Stimulated activated CD4-positive, alpha-beta T cell treated with anti-CD3 and anti-CD28 coated beads, Interleukin-15, amount 100 ng/mL, for 24 hours (primary cell): ENCODE measurements around the gene ALKBH2.

Source experiments
- DNase-seq: peaks from one replicate; pipeline ENCODE4 v3.0.0-alpha.2; 2020

ALKBH2 gene

GRCh38 chr12:109093022-109093918, at the start of gene ALKBH2:
ALKBH2 (minus strand) TSS chr12:109093472; CDS start chr12:109092786, 686 bp downstream.
- peak; percentile 96 for DNase-seq

DNA sequence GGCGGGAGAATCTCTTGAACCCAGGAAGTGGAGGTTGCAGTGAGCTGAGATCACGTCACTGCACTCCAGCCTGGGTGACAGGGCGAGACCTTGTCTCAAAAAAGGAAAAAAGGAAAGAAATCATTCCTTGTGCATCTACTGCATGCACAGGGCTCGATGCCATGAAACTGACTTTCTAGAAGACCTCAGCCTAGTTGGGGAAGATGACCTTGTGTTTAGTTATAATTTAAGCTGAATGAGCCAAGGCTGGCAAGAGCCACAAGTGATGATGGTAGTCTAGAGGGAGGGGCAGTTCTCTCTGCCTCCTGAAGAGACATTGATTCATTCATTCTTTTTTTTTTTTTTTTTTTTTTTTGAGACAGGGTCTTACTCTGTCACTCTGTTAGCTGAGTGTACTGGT, 47.3 kb upstream of the ALKBH2 start:
- DNase-seq = no peak

DNA sequence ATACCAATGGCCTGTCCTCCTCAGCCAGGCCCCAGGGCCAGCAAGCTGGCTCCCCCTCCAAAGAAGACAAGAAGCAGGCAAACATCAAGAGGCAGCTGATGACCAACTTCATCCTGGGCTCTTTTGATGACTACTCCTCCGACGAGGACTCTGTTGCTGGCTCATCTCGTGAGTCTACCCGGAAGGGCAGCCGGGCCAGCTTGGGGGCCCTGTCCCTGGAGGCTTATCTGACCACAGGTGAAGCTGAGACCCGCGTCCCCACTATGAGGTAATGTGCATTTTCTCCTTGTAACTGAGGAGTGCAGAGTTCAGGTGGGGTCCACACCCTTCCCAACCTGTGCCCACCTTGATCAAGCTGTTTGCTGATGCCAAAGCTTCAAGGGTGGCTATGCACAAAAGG, 46.5 kb upstream of the ALKBH2 start:
- no peak for DNase-seq

- no peak for DNase-seq
Measured at GRCh38 chr12:109139360-109139759, 46.1 kb upstream of the ALKBH2 start.

- no peak for DNase-seq
Measured at GRCh38 chr12:109137055-109137454, 43.8 kb upstream of the ALKBH2 start.

- no peak for DNase-seq
Measured at GRCh38 chr12:109134186-109134917, 41.1 kb upstream of the ALKBH2 start.

DNA sequence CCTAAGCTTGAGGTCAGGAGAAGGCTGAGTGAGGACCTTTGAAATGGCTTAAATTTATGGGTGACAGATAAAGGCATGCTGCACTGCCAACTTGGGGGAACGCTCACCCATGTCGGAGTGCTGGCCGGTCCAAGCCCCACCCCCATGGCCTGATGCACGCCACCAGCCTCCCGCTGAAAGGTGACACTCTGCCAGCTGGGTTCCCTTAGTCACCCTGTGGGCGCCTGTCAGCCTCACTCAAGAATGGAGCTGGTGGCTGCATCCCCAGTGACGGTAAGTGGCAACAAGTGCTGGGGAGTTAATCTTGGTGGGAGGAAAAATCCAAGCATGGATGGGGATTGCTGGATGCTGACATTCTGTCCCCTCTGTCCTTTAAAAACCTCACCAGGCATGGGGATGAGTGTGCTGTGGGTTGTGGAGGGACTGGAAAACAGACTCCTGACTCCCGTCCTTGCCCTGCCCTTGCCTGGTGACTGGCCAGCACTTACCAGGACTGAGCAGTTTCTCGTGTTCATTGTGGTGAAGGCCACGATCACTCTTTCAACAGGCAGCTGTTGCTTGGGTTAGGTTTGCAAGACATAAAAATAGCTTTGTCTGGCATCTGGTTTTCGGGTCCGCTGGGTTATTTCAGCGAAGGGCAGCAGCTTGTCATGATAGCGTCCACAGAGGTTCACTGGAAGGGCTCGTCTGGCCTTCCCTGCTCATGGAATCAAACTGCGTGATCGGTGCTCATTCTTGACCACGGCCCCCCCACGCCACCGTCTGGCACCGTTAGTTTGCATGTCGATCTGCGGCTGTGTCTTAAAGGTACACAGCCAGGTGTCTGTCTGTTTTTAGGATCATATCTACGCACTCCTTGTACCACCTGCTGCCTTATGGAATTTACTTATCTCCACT, 38.1 kb upstream of the ALKBH2 start:
- DNase-seq = no peak

DNA sequence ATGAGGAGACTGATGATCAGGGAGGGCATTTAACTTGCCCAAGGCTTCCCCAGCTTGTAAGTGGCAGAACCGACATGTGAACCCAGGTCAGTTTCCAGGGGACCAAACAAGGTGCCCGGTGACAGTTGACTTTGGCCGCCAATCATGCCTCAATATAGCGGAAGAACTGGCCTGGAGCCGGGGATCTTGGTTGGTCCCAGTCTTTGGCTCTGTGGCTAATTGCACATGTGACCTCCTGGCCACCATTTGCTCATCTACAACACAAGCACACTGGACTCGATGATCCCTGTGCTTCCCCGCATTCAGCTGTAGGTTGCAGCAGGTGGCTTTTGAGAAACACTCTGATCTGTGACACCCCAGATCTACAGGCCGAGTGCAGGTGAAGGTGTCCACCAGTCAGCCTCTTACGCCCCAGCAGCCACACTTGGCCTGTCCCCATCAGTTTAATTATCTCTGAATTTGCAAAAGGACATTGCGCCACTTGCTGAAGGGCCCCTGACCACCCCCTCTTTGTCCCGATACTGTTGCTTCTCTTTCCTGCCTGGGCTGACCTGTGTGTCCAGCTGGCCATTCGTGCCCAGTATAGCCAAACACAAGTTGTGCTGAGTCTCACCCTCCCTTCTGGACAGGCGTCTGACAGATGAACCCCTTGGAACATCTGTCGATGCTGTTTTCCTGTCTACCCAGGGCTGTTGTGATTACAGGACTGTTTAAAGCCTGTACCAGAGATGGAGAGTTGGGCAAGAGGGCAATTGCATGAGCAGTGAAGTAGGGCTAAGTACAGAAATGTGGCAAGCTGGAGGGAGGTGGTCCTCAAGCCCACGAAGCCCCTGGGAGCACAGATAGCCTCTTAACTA, 37.3 kb upstream of the ALKBH2 start:
- no peak for DNase-seq

- no peak for DNase-seq
Measured at GRCh38 chr12:109127533-109128242, 34.4 kb upstream of the ALKBH2 start.

GRCh38 chr12:109126784-109127183, 33.5 kb upstream of the ALKBH2 start:
- no peak for DNase-seq

- DNase-seq = no peak
Measured at GRCh38 chr12:109125791-109126190, 32.5 kb upstream of the ALKBH2 start.

DNA sequence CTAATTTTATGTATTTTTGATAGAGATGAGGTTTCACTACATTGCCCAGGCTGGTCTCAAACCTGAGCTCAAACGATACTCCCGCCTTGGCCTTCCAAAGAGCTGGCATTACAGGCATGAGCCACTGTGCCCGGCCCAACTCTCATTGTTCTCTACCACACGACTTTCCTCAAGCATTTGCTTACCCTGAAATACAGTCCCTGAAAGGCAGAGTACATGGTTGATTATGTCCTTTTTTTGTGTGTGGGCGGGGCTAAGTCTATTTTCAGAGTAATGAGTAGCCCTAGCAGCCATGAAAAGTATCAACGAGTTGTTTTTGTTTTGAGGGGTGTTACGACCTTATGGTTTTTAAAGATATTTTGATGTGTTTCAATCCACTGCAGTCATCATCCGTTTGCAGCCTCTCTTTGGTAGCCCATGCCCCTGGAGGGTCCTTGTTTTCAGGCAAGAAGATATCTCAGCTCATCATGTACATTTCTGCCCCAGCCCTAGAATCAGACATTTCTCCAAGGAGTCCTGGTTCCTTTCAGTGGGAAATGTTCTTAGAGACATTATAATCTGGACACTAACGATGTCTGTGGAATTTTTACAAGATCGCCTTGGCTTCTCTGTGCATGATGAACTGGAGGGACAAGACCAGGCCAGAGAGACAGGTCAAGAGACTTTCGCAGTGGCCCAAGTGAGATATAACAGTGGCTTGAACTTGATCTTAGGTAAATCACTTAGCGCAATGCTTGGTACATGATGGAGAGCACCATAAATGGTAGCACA, 31.8 kb upstream of the ALKBH2 start:
- no peak for DNase-seq

GRCh38 chr12:109121346-109121880, 28.1 kb upstream of the ALKBH2 start:
- DNase-seq = no peak

DNA sequence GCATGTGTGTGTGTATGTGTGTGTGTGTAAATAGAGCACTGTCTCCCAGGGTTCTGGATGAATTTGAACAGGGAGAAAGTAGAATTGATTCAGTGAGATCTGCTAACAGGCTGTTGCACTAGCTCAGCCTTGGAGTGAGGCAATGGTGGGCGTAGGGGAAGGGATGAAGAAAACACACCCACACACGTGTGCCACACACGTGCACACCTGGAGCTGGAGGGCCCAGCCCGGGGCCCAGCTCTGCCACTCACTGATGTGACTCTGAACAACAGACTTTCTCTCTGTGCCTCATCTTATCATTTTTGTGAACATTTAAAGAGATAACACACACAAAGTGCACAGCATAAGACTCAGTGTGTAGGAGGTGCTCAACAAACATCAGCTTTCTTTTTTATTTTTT, 27.3 kb upstream of the ALKBH2 start:
- no peak for DNase-seq

DNA sequence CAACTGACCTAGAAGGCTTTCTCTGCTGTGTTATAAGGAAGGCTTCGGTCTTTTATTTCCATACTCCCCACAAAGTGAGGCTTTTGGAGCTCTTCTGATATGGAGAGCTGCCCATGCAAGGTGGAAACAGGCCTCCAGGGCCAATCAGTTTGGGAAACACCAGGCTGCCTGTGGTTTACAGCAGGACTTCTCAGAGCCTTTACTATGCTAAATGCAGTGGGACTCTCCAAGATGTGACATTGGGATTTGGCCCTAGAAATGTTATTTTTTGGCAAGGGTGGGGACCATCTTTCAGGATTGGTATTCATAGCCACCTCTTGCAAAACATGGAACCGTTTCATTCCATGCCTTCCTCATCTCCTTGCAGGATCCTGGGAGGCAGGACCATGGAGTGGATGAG, 26.8 kb upstream of the ALKBH2 start:
- DNase-seq = no peak

- DNase-seq = no peak
Measured at GRCh38 chr12:109116611-109116949, 23.3 kb upstream of the ALKBH2 start.

- DNase-seq = no peak
Measured at GRCh38 chr12:109115758-109116610, 22.7 kb upstream of the ALKBH2 start, which contains the start of gene ACACB. ACACB (plus strand) TSS chr12:109116587; CDS start chr12:109139406, 22,819 bp downstream.

- no peak for DNase-seq
Measured at GRCh38 chr12:109115404-109115757, 22.1 kb upstream of the ALKBH2 start.

DNA sequence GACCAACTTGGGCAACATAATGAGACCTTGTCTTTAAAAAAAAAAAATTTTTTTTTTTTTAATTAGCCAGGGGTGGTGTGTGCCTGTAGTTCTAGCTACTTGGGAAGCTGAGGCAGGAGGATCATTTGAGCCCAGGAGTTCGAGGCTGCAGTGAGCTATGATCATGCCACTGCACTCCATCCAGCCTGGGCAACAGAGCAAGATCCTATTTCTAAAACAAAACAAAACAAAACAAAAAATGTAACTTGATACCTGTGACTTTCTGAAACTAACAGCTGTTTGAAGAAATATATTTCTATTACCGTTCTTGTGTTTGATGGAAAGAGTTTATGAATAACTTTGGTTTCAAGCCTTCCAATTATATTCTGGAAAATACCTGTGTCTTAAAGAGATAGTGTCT, 21.4 kb upstream of the ALKBH2 start:
- no peak for DNase-seq
